ENCODE data around the gene CPNE8. TPM values are rescaled to one million over a fixed set of nuclear protein-coding genes. Genes with fewer than 3 reads are reported as not detected.
A peak's percentile ranks its signal among the peaks of the same experiment; 100 is the strongest.

CPNE8 gene
- total RNA-seq, 4 donors from 2014 or later = 11.1 to 35.2 (median 16.7) TPM

DNA sequence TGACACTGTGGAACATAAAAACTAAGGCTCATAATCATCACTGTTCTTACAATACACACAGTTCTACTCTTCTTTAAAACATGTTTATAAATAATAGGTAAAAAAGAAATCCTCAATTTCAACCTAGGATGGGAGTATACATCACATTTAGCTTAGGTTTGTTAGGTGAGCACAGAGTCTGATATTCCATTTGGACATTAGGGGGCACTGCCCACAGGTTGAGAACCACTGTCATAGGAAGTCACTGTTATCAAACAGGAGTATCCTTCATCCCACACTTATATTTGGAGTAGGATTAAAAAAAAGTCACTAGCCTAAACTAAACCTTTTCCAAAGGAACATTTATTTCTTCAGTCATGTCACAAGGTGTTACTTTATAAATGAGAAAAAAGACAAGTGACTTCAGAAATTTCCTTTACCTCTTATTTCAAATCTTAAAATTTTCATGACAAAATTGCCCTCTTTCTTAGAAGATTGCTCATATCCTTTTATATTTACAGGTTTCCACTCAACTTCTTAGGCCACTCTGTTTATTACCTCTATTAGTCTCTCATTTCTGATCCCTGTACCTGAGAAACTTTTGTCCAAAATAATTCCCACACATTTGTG lies 240.6 kb downstream of the CPNE8 start:
- Histone ChIP-seq H3K27me3 (no peaks in the 10 kb centered on the region), H3K4me3 (no peak overlapping the region), H3K36me3 (peaks cover 0 to 3% of the 10 kb centered on the region in 2 donors), H3K9me3 (peaks cover 0 to 10% of the 10 kb centered on the region in 2 donors), H3K4me1 (no peaks in the 10 kb centered on the region), H3K27ac (no peak overlapping the region)
- TF ChIP-seq, protein P1, sequence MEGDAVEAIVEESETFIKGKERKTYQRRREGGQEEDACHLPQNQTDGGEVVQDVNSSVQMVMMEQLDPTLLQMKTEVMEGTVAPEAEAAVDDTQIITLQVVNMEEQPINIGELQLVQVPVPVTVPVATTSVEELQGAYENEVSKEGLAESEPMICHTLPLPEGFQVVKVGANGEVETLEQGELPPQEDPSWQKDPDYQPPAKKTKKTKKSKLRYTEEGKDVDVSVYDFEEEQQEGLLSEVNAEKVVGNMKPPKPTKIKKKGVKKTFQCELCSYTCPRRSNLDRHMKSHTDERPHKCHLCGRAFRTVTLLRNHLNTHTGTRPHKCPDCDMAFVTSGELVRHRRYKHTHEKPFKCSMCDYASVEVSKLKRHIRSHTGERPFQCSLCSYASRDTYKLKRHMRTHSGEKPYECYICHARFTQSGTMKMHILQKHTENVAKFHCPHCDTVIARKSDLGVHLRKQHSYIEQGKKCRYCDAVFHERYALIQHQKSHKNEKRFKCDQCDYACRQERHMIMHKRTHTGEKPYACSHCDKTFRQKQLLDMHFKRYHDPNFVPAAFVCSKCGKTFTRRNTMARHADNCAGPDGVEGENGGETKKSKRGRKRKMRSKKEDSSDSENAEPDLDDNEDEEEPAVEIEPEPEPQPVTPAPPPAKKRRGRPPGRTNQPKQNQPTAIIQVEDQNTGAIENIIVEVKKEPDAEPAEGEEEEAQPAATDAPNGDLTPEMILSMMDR (IDR thresholded peaks at IDR 0.05) = peak in 1 of 4 experiments; percentile 11
- TF ChIP-seq POLR2A (IDR thresholded peaks at IDR 0.05) = no peak
- intact Hi-C loops (cut with DNase I; ENCODE audit: low total_unique reads) = no loop called here
- DNase-seq = no peak

GRCh38 chr12:38662829-38663228 lies 242.6 kb downstream of the CPNE8 start:
- Histone ChIP-seq H3K27ac (no peak overlapping the region), H3K36me3 (peaks cover 0 to 3% of the 10 kb centered on the region in 2 donors), H3K4me3 (no peak overlapping the region), H3K4me1 (no peaks in the 10 kb centered on the region), H3K27me3 (no peaks in the 10 kb centered on the region), H3K9me3 (peaks cover 0 to 10% of the 10 kb centered on the region in 2 donors)
- intact Hi-C loops (cut with DNase I; ENCODE audit: low total_unique reads) = no loop called here
- DNase-seq = no peak
- no peak for TF ChIP-seq POLR2A (IDR thresholded peaks at IDR 0.05)
- TF ChIP-seq, protein P1 (IDR thresholded peaks at IDR 0.05) = no peak

GRCh38 chr12:38653650-38654049 lies 251.7 kb downstream of the CPNE8 start:
- no peak for DNase-seq
- no peaks in the 10 kb centered on the region for H3K27me3 ChIP-seq
- intact Hi-C loops (cut with DNase I; ENCODE audit: low total_unique reads) = no loop called here

GRCh38 chr12:38648813-38649212 lies 256.6 kb downstream of the CPNE8 start:
- no peak overlapping the region for H3K4me3 ChIP-seq
- intact Hi-C loops (cut with DNase I; ENCODE audit: low total_unique reads) = no loop called here
- H3K4me1 ChIP-seq = no peaks in the 10 kb centered on the region
- H3K27me3 ChIP-seq = no peaks in the 10 kb centered on the region
- H3K36me3 ChIP-seq = no peaks in the 10 kb centered on the region
- H3K9me3 ChIP-seq = no peaks in the 10 kb centered on the region
- TF ChIP-seq, protein P1 (IDR thresholded peaks at IDR 0.05) = no peak
- no peak for TF ChIP-seq POLR2A (IDR thresholded peaks at IDR 0.05)
- no peak for DNase-seq
- H3K27ac ChIP-seq = no peak overlapping the region

More at GRCh38 chr12:38653650-38654049, 251.7 kb downstream of the CPNE8 start:
- no peaks in the 10 kb centered on the region for H3K4me1 ChIP-seq
- no peaks in the 10 kb centered on the region for H3K9me3 ChIP-seq
- H3K4me3 ChIP-seq = no peak overlapping the region
- no peaks in the 10 kb centered on the region for H3K36me3 ChIP-seq
- no peak for TF ChIP-seq POLR2A (IDR thresholded peaks at IDR 0.05)
- TF ChIP-seq, protein P1 (IDR thresholded peaks at IDR 0.05) = no peak
- H3K27ac ChIP-seq = no peak overlapping the region

DNA sequence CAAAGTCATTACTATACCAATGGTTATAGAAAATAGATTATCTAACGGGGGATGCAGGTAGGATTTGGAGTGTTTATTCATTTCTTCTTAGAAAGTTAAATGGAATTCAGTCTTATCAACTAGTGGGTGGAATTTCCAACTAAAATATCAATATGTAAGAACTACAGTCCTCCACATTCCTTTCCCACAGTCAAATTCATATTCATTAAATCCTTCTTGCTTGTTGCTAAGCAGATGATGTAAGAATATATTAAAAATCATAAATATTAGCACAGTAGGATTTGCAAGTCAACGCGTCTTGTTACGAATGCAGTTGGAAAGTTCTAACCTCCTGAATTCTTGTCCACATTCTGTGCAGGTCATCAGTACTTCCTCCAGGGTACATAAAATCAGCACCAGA lies 259.2 kb downstream of the CPNE8 start:
- no peak overlapping the region for H3K27ac ChIP-seq
- no peaks in the 10 kb centered on the region for H3K4me1 ChIP-seq
- no peak overlapping the region for H3K4me3 ChIP-seq
- no peaks in the 10 kb centered on the region for H3K9me3 ChIP-seq
- H3K36me3 ChIP-seq = no peaks in the 10 kb centered on the region
- no peaks in the 10 kb centered on the region for H3K27me3 ChIP-seq
- intact Hi-C loops (cut with DNase I; ENCODE audit: low total_unique reads) = no loop called here
- TF ChIP-seq POLR2A (IDR thresholded peaks at IDR 0.05) = no peak
- TF ChIP-seq, protein P1 (IDR thresholded peaks at IDR 0.05) = no peak
- no peak for DNase-seq
